Fibroblast of lung (primary cell): ENCODE data around the gene NCBP3.

Experiments used
- EZH2 ChIP-seq: IDR thresholded peaks from 2 replicates; pipeline ENCODE4 v1.5.1; 2012; ENCODE audit warnings: low read length, control low read depth, mild to moderate bottlenecking; ENCODE audit errors: missing control alignments
- TF ChIP-seq, protein P1 (sequence below), 2 donors: IDR thresholded peaks in 1 of 2; conservative IDR thresholded peaks in 1 of 2; 1 replicate in 1 of 2; 2 replicates in 1 of 2; pipeline ENCODE4 v1.5.1; 2011 to 2012; ENCODE audit warnings: low read length in 2 of 2, control low read depth in 1 of 2, inconsistent platforms in 1 of 2, low read depth in 1 of 2, mild to moderate bottlenecking in 1 of 2

DNA sequence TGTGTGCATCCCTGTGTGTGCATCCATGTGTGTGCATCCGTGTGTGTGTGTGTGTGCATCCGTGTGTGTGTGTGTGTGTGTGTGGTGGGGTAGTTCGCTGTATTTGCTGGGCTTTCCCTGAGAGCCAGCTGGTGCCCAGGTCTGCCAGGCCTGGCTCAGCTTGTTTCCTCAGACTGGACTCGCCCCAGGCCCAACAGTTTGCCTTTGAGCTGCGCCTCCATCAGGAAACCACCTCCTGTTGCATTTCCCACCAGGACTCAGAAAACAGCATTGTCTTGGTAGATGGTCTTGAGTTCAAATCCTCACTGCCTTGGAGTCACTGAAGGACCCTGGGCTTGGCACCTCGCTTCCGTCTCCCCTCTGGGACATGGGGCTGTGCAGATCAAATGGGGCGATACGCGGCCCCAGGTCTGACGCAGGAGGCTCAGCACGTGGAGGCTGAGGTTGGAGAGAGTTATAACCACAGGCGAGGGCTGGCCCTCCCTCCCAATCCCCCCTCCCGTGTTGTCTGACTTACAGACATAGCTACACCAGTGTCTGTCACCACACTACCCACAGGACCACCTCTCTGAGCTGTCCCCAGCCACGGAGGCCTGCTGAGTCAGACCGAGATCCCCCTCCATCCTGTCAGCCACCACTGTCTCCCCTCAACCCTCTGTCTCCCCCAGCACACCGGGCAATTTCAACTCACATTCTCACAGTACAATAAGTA is 49.8 kb downstream of the NCBP3 start:
- TF ChIP-seq, protein P1, sequence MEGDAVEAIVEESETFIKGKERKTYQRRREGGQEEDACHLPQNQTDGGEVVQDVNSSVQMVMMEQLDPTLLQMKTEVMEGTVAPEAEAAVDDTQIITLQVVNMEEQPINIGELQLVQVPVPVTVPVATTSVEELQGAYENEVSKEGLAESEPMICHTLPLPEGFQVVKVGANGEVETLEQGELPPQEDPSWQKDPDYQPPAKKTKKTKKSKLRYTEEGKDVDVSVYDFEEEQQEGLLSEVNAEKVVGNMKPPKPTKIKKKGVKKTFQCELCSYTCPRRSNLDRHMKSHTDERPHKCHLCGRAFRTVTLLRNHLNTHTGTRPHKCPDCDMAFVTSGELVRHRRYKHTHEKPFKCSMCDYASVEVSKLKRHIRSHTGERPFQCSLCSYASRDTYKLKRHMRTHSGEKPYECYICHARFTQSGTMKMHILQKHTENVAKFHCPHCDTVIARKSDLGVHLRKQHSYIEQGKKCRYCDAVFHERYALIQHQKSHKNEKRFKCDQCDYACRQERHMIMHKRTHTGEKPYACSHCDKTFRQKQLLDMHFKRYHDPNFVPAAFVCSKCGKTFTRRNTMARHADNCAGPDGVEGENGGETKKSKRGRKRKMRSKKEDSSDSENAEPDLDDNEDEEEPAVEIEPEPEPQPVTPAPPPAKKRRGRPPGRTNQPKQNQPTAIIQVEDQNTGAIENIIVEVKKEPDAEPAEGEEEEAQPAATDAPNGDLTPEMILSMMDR (conservative IDR thresholded peaks at IDR 0.05 in 1 of 2, IDR thresholded peaks at IDR 0.05 in 1 of 2; ENCODE audit: low read depth in 1 of 2, low read length in 2 of 2) = no peak
- TF ChIP-seq EZH2 = no peak
